Sigmoid colon (tissue), 7 donors: ENCODE results near the gene NF2. TPM values are rescaled to one million over a fixed set of nuclear protein-coding genes. Genes with fewer than 3 reads are reported as not detected.
A peak's percentile ranks its signal among the peaks of the same experiment; 100 is the strongest.

Experiments used
- DNase-seq: peaks from one replicate; pipeline ENCODE4 v3.0.0-alpha.2; 2019
- H3K27ac ChIP-seq, 4 donors: fragments of 200-600 bp; sonication (generic); one replicate each; pipeline ENCODE4 v1.5.1; 2016 to 2019; ENCODE audit warnings: mild to moderate bottlenecking in 1 of 4
- H3K27me3 ChIP-seq, 3 donors: fragments of 200-600 bp; sonication (generic); one replicate each; pipeline ENCODE4 v1.5.1; 2019; ENCODE audit warnings: mild to moderate bottlenecking in 1 of 3
- H3K36me3 ChIP-seq, 4 donors: fragments of 200-600 bp; sonication (generic); one replicate each; pipeline ENCODE4 v1.5.1; 2016 to 2019
- H3K4me1 ChIP-seq, 4 donors: fragments of 200-600 bp; sonication (generic); one replicate each; pipeline ENCODE4 v1.5.1; 2017 to 2019
- H3K4me3 ChIP-seq, 4 donors: fragments of 200-600 bp; sonication (generic); one replicate each; pipeline ENCODE4 v1.5.1; 2017 to 2019; ENCODE audit warnings: mild to moderate bottlenecking in 2 of 4, moderate library complexity in 1 of 4
- H3K9me3 ChIP-seq, 4 donors: fragments of 200-600 bp in 3 of 4; sonication (generic) in 3 of 4; one replicate each; pipeline versions ENCODE4 v1.5.1 to v1.6.1; 2013 to 2019
- CTCF ChIP-seq, 4 experiments: fragments of 450-650 bp in 3 of 4; fragments of 200-600 bp in 1 of 4; IDR thresholded peaks; one replicate each; pipeline ENCODE4 v1.5.1; 2016 to 2019; ENCODE audit warnings: antibody characterized with exemption in 4 of 4, mild to moderate bottlenecking in 3 of 4, moderate library complexity in 2 of 4
- EP300 ChIP-seq, 4 donors: sonication (generic); formaldehyde crosslinking; IDR thresholded peaks; one replicate each; pipeline ENCODE4 v1.6.1; 2017; ENCODE audit warnings: antibody characterized with exemption in 4 of 4
- POLR2A ChIP-seq, 2 donors: fragments of 450-650 bp; IDR thresholded peaks; one replicate each; pipeline ENCODE4 v1.6.1; 2016; ENCODE audit warnings: antibody characterized with exemption in 2 of 2, mild to moderate bottlenecking in 2 of 2, moderate library complexity in 2 of 2
- POLR2AphosphoS5 ChIP-seq, 4 donors: sonication (generic); formaldehyde crosslinking; IDR thresholded peaks; one replicate each; pipeline ENCODE4 v1.6.1; 2017; ENCODE audit warnings: antibody characterized with exemption in 4 of 4
- WGBS, 2 donors: extraction: QIAGEN DNeasy Blood & Tissue Kit; methylation state at CpG; one replicate each; pipeline ENCODE4 v1.1.7; 2013; 5-methylcytosine and 5-hydroxymethylcytosine counted together
- intact Hi-C: fragments of 100-400 bp; cut with DNase I; formaldehyde crosslinking; loops from one replicate; pipeline ENCODE4 v1.15.1; 2023
- polyA plus RNA-seq, 3 donors: library from polyadenylated mRNA; stranded (reverse); fragments of 200-250 nt; gene quantifications; one replicate each; pipeline ENCODE4 v1.2.3, GENCODE V29; 2013
- total RNA-seq, 4 donors: library from RNA; depleted of rRNA; stranded (reverse); fragments of >200 nt; gene quantifications; one replicate each; pipeline ENCODE4 v1.1.0, GENCODE V29; 2016
- donor health status: healthy with polysubstance abuse.
- donor health status: Bipolar disorder and iron deficiency.
- donor health status: healthy.

Gene NF2
- total and polyA plus RNA-seq, 7 donors: 3.6 to 34.3 (median 18.7) TPM

DNA sequence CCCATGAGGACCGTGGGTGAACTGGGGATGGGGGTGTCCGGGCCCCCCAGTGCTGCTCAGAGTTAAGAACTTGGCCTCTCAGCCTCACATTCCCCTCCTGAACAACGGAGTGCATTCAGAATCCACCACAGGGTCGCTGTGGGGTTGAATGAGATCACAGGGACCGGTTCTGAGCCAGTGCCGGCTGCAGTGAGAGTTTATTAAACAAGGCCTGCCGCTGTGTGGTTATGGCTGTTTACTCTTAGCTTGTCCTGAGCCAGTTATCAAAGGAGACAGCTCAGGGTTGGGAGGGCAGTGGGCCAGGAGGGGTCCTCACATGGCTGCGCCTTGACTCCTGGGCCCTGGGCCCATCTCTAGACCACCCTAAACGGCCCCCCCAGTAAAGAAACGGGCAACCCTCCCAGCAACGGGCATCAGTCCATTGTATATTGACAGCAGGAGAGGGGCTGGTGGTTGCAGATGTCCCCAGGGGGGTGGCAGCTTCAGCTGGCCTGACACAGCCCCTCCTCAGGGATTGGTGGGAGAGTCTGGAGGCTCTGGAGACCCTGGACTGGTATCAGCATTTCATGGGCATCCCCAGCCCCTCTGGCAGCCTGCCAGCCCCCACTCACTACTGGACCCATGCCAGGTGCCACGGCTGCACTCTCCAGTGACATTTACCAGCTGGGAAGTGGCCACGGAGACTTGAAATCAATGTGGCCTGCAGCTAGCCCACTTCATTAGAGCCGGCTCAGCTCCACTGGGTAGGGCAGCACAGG lies 101.3 kb downstream of the NF2 start:
- Histone ChIP-seq H3K4me3 (no peak overlapping the region), H3K9me3 (no peaks in the 10 kb centered on the region), H3K4me1 (peaks cover 0 to 31% (median 21%) of the 10 kb centered on the region in 4 donors), H3K36me3 (no peaks in the 10 kb centered on the region), H3K27ac (peak overlapping the region; percentile 20 to 47 (median 39)), H3K27me3 (peaks cover 0 to 37% (median 0%) of the 10 kb centered on the region in 3 donors)
- peak; percentile 67 for DNase-seq
- intact Hi-C loops: no loop called here
- 12 to 34% methylated on average over 14 of the region's 14 CpGs for WGBS, 2 donors
- TF ChIP-seq POLR2AphosphoS5 (IDR thresholded peaks at IDR 0.05) (peak in 1 of 4 donors; percentile 22), EP300 (IDR thresholded peaks at IDR 0.05) (no peak)

- peaks cover 0 to 32% (median 23%) of the 10 kb centered on the region in 4 donors for H3K4me1 ChIP-seq
- no peaks in the 10 kb centered on the region for H3K9me3 ChIP-seq
- intact Hi-C loops: no loop called here
- 86 to 92% methylated on average over 7 of the region's 7 CpGs for WGBS, 2 donors
- TF ChIP-seq EP300 (IDR thresholded peaks at IDR 0.05) (no peak), POLR2AphosphoS5 (IDR thresholded peaks at IDR 0.05) (no peak), CTCF (IDR thresholded peaks at IDR 0.05) (no peak), POLR2A (IDR thresholded peaks at IDR 0.05) (no peak)
- H3K27me3 ChIP-seq: peaks cover 0 to 31% (median 0%) of the 10 kb centered on the region in 3 donors
- peak overlapping the region in 3 of 4 donors; percentile 20 to 47 (median 40) for H3K27ac ChIP-seq
- DNase-seq: no peak
- H3K4me3 ChIP-seq: no peak overlapping the region
- no peaks in the 10 kb centered on the region for H3K36me3 ChIP-seq
Measured at GRCh38 chr22:29705651-29706050, 102.2 kb downstream of the NF2 start.

DNA sequence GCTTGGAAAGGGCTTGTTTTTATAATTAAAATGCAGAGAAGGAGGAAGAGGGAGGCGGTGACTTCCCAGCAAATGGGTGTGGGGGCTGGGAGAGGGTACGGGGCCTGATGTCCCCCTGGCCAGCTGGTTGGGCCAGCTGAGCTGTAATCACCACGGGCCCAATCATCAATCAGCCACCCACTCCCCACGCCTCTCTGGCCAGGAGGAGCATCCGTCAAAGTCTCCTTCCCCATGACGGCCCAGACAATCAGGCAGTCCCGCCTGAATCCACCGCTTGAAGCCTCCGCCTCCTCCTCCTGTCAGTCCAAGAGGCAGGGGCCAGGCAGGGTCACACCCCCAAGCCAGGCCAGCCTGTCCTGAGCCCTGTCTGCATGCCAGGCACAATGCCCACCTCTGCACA lies 103.1 kb downstream of the NF2 start:
- no peaks in the 10 kb centered on the region for H3K9me3 ChIP-seq
- WGBS, 2 donors: 57 to 61% methylated on average over 9 of the region's 9 CpGs
- H3K4me1 ChIP-seq: peaks cover 0 to 35% (median 31%) of the 10 kb centered on the region in 4 donors
- H3K27ac ChIP-seq: no peak overlapping the region
- H3K4me3 ChIP-seq: no peak overlapping the region
- intact Hi-C loops: no loop called here
- no peak for DNase-seq
- no peaks in the 10 kb centered on the region for H3K36me3 ChIP-seq
- TF ChIP-seq EP300 (IDR thresholded peaks at IDR 0.05) (no peak), POLR2A (IDR thresholded peaks at IDR 0.05) (no peak), POLR2AphosphoS5 (IDR thresholded peaks at IDR 0.05) (no peak), CTCF (IDR thresholded peaks at IDR 0.05) (no peak)
- peaks cover 0 to 25% (median 0%) of the 10 kb centered on the region in 3 donors for H3K27me3 ChIP-seq

DNA sequence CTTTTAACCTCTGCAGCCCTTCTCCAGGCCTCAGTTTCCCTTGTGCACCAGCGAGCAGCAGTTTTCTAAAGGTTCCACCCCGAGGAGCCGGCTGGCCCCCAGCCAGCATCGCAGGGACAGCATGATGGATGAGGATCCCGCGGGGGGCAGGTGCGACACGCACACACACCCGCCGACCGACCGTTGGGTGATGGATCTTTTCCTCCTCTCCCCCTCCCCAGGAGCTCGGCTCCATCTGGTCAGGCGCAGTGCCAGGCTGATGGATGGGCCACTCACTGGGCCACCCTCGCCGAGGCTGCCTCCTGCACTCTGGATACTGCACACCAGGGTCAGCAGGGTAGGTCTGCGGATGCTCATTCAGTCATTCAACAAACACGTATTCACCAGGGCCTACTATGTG lies 103.6 kb downstream of the NF2 start:
- DNase-seq: no peak
- WGBS, 2 donors: 71 to 72% methylated on average over 18 of the region's 18 CpGs
- H3K4me3 ChIP-seq: no peak overlapping the region
- intact Hi-C loops: no loop called here
- H3K4me1 ChIP-seq: peaks cover 0 to 33% (median 29%) of the 10 kb centered on the region in 4 donors
- no peak for TF ChIP-seq POLR2A (IDR thresholded peaks at IDR 0.05)
- TF ChIP-seq CTCF (IDR thresholded peaks at IDR 0.05): no peak
- no peak for TF ChIP-seq EP300 (IDR thresholded peaks at IDR 0.05)
- TF ChIP-seq POLR2AphosphoS5 (IDR thresholded peaks at IDR 0.05): no peak
- no peaks in the 10 kb centered on the region for H3K36me3 ChIP-seq
- peaks cover 0 to 21% (median 0%) of the 10 kb centered on the region in 3 donors for H3K27me3 ChIP-seq
- H3K9me3 ChIP-seq: no peaks in the 10 kb centered on the region
- no peak overlapping the region for H3K27ac ChIP-seq

- TF ChIP-seq CTCF (IDR thresholded peaks at IDR 0.05): no peak
- TF ChIP-seq EP300 (IDR thresholded peaks at IDR 0.05): no peak
- TF ChIP-seq POLR2A (IDR thresholded peaks at IDR 0.05): no peak
- TF ChIP-seq POLR2AphosphoS5 (IDR thresholded peaks at IDR 0.05): no peak
- Histone ChIP-seq H3K36me3 (no peaks in the 10 kb centered on the region), H3K4me3 (no peak overlapping the region), H3K27me3 (peaks cover 0 to 17% (median 0%) of the 10 kb centered on the region in 3 donors), H3K9me3 (no peaks in the 10 kb centered on the region), H3K4me1 (peaks cover 0 to 30% (median 27%) of the 10 kb centered on the region in 4 donors), H3K27ac (no peak overlapping the region)
- DNase-seq: no peak
- 82 to 92% methylated on average over 5 of the region's 5 CpGs for WGBS, 2 donors
- intact Hi-C loops: no loop called here
Measured at GRCh38 chr22:29707471-29707870, 104.0 kb downstream of the NF2 start.
